Measurements from ENCODE around the gene NOD1. TPM values are rescaled to one million over a fixed set of nuclear protein-coding genes. Genes with fewer than 3 reads are reported as not detected.

Gene NOD1
- total RNA-seq, 1 experiment from 2014 or later, result 17.5 TPM

- no peak for DNase-seq (ENCODE audit: low read depth)
Observed at GRCh38 chr7:30471205-30471604, 7.4 kb downstream of the NOD1 start.

- peak; percentile 64 for DNase-seq (ENCODE audit: low read depth)
Observed at GRCh38 chr7:30470771-30471170, 7.8 kb downstream of the NOD1 start.

GRCh38 chr7:30470163-30470770 lies 8.3 kb downstream of the NOD1 start:
- DNase-seq (ENCODE audit: low read depth), result peak; percentile 40

- peak; percentile 99 for DNase-seq (ENCODE audit: low read depth)
Observed at GRCh38 chr7:30469303-30469702, 9.3 kb downstream of the NOD1 start.

GRCh38 chr7:30468791-30469190 lies 9.8 kb downstream of the NOD1 start:
- no peak for DNase-seq (ENCODE audit: low read depth)

- DNase-seq (ENCODE audit: low read depth), result no peak
Observed at GRCh38 chr7:30468041-30468440, 10.5 kb downstream of the NOD1 start.

GRCh38 chr7:30467271-30467670 lies 11.3 kb downstream of the NOD1 start:
- DNase-seq (ENCODE audit: low read depth), result no peak

GRCh38 chr7:30466266-30466665 lies 12.3 kb downstream of the NOD1 start:
- DNase-seq (ENCODE audit: low read depth), result peak; percentile 70

GRCh38 chr7:30465811-30466180 lies 12.8 kb downstream of the NOD1 start:
- no peak for DNase-seq (ENCODE audit: low read depth)

- no peak for DNase-seq (ENCODE audit: low read depth)
Observed at GRCh38 chr7:30465046-30465810, 13.4 kb downstream of the NOD1 start.

GRCh38 chr7:30464231-30464671 lies 14.3 kb downstream of the NOD1 start:
- DNase-seq (ENCODE audit: low read depth), result peak; percentile 80

GRCh38 chr7:30463405-30464145 lies 15.0 kb downstream of the NOD1 start:
- DNase-seq (ENCODE audit: low read depth), result no peak

- DNase-seq (ENCODE audit: low read depth), result no peak
Observed at GRCh38 chr7:30462179-30462578, 16.4 kb downstream of the NOD1 start.

GRCh38 chr7:30460246-30460633 lies 18.3 kb downstream of the NOD1 start:
- no peak for DNase-seq (ENCODE audit: low read depth)

GRCh38 chr7:30459591-30460245 lies 18.9 kb downstream of the NOD1 start:
- peak; percentile 90 for DNase-seq (ENCODE audit: low read depth)

GRCh38 chr7:30458311-30458710 lies 20.3 kb downstream of the NOD1 start:
- no peak for DNase-seq (ENCODE audit: low read depth)

GRCh38 chr7:30453921-30454320 lies 24.7 kb downstream of the NOD1 start:
- peak; percentile 31 for DNase-seq (ENCODE audit: low read depth)

GRCh38 chr7:30453016-30453415 lies 25.6 kb downstream of the NOD1 start:
- no peak for DNase-seq (ENCODE audit: low read depth)

GRCh38 chr7:30452280-30452930 lies 26.2 kb downstream of the NOD1 start:
- no peak for DNase-seq (ENCODE audit: low read depth)

- no peak for DNase-seq (ENCODE audit: low read depth)
Observed at GRCh38 chr7:30451539-30452279, 26.9 kb downstream of the NOD1 start.

- DNase-seq (ENCODE audit: low read depth), result no peak
Observed at GRCh38 chr7:30450983-30451497, 27.5 kb downstream of the NOD1 start.
